Measurements from ENCODE around the gene MOV10L1.
A peak's percentile ranks its signal among the peaks of the same experiment; 100 is the strongest.

MOV10L1 gene

GRCh38 chr22:50210378-50211139 is 120.8 kb downstream of the MOV10L1 start:
- DNase-seq (no peak), ATAC-seq (replicated peaks) (no peak)
- no peaks in the 10 kb centered on the region for H3K9me3 Mint-ChIP-seq
- H3K4me1 Mint-ChIP-seq (ENCODE audit: low read depth in 2 of 2) = peaks cover 12 to 31% of the 10 kb centered on the region in 2 donors
- H3K4me3 Mint-ChIP-seq = no peak overlapping the region
- no peaks in the 10 kb centered on the region for H3K27me3 Mint-ChIP-seq
- H3K27ac Mint-ChIP-seq = peak overlapping the region; percentile 6 to 36
- peaks cover 52% of the 10 kb centered on the region for H3K36me3 Mint-ChIP-seq (ENCODE audit: insufficient read depth)

DNA sequence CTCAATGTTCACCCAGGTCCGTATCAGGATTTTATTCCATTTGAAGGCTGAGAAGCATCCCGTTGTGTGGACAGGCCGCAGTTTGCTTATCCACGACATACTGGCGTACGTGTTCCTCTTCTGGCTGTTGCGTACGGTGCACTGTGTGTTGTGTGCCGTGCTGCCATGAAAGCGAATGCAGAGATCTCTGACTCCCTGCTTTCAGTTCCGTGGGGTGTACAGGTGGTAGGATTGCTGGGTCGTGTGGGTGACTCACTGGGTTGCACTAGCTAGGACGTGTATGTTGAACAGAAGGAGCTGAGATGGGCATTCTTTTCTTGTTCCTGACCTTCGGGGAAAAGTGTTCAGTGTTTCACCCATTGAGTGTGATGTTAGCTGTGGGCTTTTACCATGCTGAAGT is 121.3 kb downstream of the MOV10L1 start:
- H3K4me1 Mint-ChIP-seq (ENCODE audit: low read depth in 2 of 2) = peaks cover 12 to 31% of the 10 kb centered on the region in 2 donors
- no peaks in the 10 kb centered on the region for H3K9me3 Mint-ChIP-seq
- no peak for DNase-seq
- H3K27me3 Mint-ChIP-seq = no peaks in the 10 kb centered on the region
- H3K27ac Mint-ChIP-seq = no peak overlapping the region
- no peak overlapping the region for H3K4me3 Mint-ChIP-seq
- H3K36me3 Mint-ChIP-seq (ENCODE audit: insufficient read depth) = peaks cover 57% of the 10 kb centered on the region
- no peak for ATAC-seq (replicated peaks)
